Measurements from ENCODE around the gene TRIM54. TPM values are rescaled to one million over a fixed set of nuclear protein-coding genes. Genes with fewer than 3 reads are reported as not detected.

Gene TRIM54
- total RNA-seq, 6 experiments from 2014 or later: 0.14 to 0.25 TPM; not detected in 4

GRCh38 chr2:27335311-27335710 is 53.1 kb downstream of the TRIM54 start:
- peak in 1 of 4 donors; percentile 21 for ATAC-seq
- peaks cover 5 to 71% (median 35%) of the 10 kb centered on the region in 4 donors for H3K36me3 ChIP-seq
- no peak overlapping the region for H3K4me3 ChIP-seq
- H3K9me3 ChIP-seq: no peaks in the 10 kb centered on the region
- TF ChIP-seq POLR2A (IDR thresholded peaks at IDR 0.05): no peak
- TF ChIP-seq, protein P1, sequence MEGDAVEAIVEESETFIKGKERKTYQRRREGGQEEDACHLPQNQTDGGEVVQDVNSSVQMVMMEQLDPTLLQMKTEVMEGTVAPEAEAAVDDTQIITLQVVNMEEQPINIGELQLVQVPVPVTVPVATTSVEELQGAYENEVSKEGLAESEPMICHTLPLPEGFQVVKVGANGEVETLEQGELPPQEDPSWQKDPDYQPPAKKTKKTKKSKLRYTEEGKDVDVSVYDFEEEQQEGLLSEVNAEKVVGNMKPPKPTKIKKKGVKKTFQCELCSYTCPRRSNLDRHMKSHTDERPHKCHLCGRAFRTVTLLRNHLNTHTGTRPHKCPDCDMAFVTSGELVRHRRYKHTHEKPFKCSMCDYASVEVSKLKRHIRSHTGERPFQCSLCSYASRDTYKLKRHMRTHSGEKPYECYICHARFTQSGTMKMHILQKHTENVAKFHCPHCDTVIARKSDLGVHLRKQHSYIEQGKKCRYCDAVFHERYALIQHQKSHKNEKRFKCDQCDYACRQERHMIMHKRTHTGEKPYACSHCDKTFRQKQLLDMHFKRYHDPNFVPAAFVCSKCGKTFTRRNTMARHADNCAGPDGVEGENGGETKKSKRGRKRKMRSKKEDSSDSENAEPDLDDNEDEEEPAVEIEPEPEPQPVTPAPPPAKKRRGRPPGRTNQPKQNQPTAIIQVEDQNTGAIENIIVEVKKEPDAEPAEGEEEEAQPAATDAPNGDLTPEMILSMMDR (IDR thresholded peaks at IDR 0.05): no peak
- DNase-seq: no peak
- H3K27ac ChIP-seq: no peak overlapping the region
- H3K4me1 ChIP-seq: no peaks in the 10 kb centered on the region
- H3K27me3 ChIP-seq: no peaks in the 10 kb centered on the region
- WGBS (ENCODE audit: insufficient coverage, low coverage, low lambda C conversion rate, missing lambda C conversion rate): 71% methylated on average over 2 of the region's 3 CpGs
- intact Hi-C loops (cut with DNase I): no loop called here

DNA sequence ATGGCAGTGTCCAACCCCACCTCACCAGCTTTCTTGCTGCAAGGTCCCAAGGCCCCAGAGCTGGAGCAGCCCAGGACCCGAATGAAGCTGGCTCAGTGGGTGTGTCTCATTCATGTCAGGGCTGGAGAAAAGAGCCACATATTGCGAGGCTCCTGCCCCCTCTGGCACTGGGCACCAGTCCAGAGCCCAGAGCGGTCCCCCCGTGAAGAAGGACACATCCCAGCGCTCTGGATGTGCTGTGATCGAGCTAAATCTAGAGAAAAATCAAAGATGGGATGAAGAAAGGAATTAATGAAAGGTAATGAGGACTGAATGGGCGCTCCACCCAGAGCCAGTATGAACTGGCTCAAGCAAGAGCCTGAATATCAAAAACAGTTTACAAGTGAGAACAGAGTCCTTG is 53.9 kb downstream of the TRIM54 start:
- intact Hi-C loops (cut with DNase I): no loop called here
- Histone ChIP-seq H3K27ac (no peak overlapping the region), H3K36me3 (peaks cover 5 to 80% (median 39%) of the 10 kb centered on the region in 4 donors), H3K27me3 (no peaks in the 10 kb centered on the region), H3K4me3 (no peak overlapping the region), H3K9me3 (no peaks in the 10 kb centered on the region), H3K4me1 (no peaks in the 10 kb centered on the region)
- TF ChIP-seq, protein P1 (IDR thresholded peaks at IDR 0.05): no peak
- no peak for TF ChIP-seq POLR2A (IDR thresholded peaks at IDR 0.05)
- no peak for ATAC-seq
- no peak for DNase-seq
- 98% methylated on average over 7 of the region's 7 CpGs for WGBS (ENCODE audit: insufficient coverage, low coverage, low lambda C conversion rate, missing lambda C conversion rate)

DNA sequence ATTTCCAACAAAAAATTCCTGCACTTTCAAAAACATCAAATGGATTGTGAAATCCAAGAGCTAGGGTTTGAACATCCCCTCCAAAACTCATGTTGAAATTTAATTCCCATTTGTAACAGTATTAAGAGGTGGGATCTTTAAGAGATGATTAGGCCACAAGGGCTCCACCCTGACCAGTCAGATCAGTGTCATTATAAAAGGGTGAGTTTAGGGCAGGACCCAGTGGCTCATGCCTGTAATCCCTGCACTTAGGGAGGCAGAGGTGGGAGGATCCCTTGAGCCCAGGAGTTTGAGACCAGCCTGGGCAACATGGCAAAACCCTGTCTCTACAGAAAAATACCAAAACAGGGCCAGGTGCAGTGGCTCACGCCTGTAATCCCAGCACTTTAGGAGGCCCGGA is 65.4 kb downstream of the TRIM54 start:
- no CpG with 5 or more reads among the region's 2 CpGs for WGBS (ENCODE audit: insufficient coverage, low coverage, low lambda C conversion rate, missing lambda C conversion rate)
- H3K27ac ChIP-seq: no peak overlapping the region
- H3K27me3 ChIP-seq: no peaks in the 10 kb centered on the region
- no peaks in the 10 kb centered on the region for H3K4me1 ChIP-seq
- DNase-seq (no peak), ATAC-seq (no peak)
- TF ChIP-seq, protein P1 (IDR thresholded peaks at IDR 0.05): no peak
- TF ChIP-seq POLR2A (IDR thresholded peaks at IDR 0.05): no peak
- peaks cover 0 to 11% (median 3%) of the 10 kb centered on the region in 4 donors for H3K36me3 ChIP-seq
- intact Hi-C loops (cut with DNase I): no loop called here
- no peak overlapping the region for H3K4me3 ChIP-seq
- H3K9me3 ChIP-seq: no peaks in the 10 kb centered on the region

DNA sequence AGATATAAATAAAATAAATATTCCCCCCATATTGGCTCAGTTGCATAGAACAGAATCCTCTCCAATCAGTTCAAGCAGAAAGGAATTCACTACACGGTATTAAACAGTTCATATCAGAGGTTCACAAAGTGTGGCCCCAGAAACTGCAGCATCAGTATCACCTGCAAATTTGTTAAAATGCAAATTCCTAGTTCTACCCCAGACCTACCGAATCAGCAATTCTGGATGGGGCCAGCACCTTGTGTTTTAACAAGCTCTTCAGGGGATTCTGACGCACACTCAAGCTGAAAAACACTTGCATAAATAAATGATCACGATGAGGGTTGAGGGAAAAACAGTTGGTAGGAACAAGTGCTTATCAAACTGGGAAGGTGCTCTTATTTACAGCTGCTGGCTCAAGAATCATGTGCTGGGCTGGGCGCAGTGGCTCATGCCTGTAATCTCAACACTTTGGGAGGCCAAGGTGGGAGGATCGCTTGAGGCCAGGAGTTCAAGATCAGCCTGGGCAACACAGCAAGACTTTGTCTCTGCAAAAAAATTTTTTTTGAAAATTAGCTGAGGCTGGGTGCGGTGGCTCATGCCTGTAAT is 68.0 kb downstream of the TRIM54 start:
- DNase-seq (no peak), ATAC-seq (no peak)
- TF ChIP-seq POLR2A (IDR thresholded peaks at IDR 0.05): no peak
- TF ChIP-seq, protein P1 (IDR thresholded peaks at IDR 0.05): no peak
- 89% methylated on average over 7 of the region's 7 CpGs for WGBS (ENCODE audit: insufficient coverage, low coverage, low lambda C conversion rate, missing lambda C conversion rate)
- H3K4me3 ChIP-seq: no peak overlapping the region
- H3K4me1 ChIP-seq: peaks cover 0 to 20% (median 0%) of the 10 kb centered on the region in 4 donors
- H3K36me3 ChIP-seq: peaks cover 0 to 5% (median 0%) of the 10 kb centered on the region in 4 donors
- no peaks in the 10 kb centered on the region for H3K27me3 ChIP-seq
- no peaks in the 10 kb centered on the region for H3K9me3 ChIP-seq
- H3K27ac ChIP-seq: no peak overlapping the region
- intact Hi-C loops (cut with DNase I): no loop called here

All from right lobe of liver (tissue), 6 donors.